WTC11 (cell line): Measurements from ENCODE around the gene METRN. TPM values are rescaled to one million over a fixed set of nuclear protein-coding genes. Genes with fewer than 3 reads are reported as not detected.

ENCODE experiments used
- ATAC-seq: fragments of 200-7000 bp; cut with Tn5 transposase; 2 replicates; pipeline ENCODE4 v1.10.0; 2021; ENCODE audit warnings: mild to moderate bottlenecking, moderate library complexity
- CTCF ChIA-PET: fragments of 300-600 bp; sonication (Branson Sonifier 250); formaldehyde crosslinking; loops from one replicate; lab custom pipeline; 2021; ENCODE audit warnings: antibody characterized with exemption; lab: Charles Lee
- POLR2A ChIA-PET: fragments of 350-600 bp; sonication (Branson Sonifier 250); formaldehyde crosslinking; loops from one replicate; lab custom pipeline; 2021; ENCODE audit warnings: antibody characterized with exemption; lab: Charles Lee
- DNase-seq: peaks from one replicate; pipeline ENCODE4 v3.0.0; 2021; ENCODE audit warnings: low spot score
- H3K27ac Mint-ChIP-seq: 2 replicates; pipeline ENCODE4 v1.8.0; 2021; ENCODE audit warnings: mixed read lengths
- H3K27me3 Mint-ChIP-seq: 2 replicates; pipeline ENCODE4 v1.8.0; 2021; ENCODE audit warnings: low read depth, mild to moderate bottlenecking, moderate library complexity, mixed read lengths
- H3K36me3 Mint-ChIP-seq: 2 replicates; pipeline ENCODE4 v1.8.0; 2021; ENCODE audit warnings: mixed read lengths
- H3K4me1 Mint-ChIP-seq: 2 replicates; pipeline ENCODE4 v1.8.0; 2022; ENCODE audit warnings: mixed read lengths
- H3K4me3 Mint-ChIP-seq: 2 replicates; pipeline ENCODE4 v1.8.0; 2021; ENCODE audit warnings: mild to moderate bottlenecking, moderate library complexity, mixed read lengths
- H3K9me3 Mint-ChIP-seq: 2 replicates; pipeline ENCODE4 v1.8.0; 2021; ENCODE audit warnings: mixed read lengths
- CBFB ChIP-seq: sonication (generic); formaldehyde crosslinking; IDR thresholded peaks from 2 replicates; pipeline ENCODE4 v1.8.1; 2022; ENCODE audit warnings: mild to moderate bottlenecking, low read depth, missing genetic modification reagents
- CREB1 ChIP-seq: sonication (generic); formaldehyde crosslinking; IDR thresholded peaks from 2 replicates; pipeline ENCODE4 v1.8.0; 2023; ENCODE audit warnings: mild to moderate bottlenecking, missing genetic modification reagents
- EMX1 ChIP-seq: fragments of 250-450 bp; sonication (Bioruptor Pico); IDR thresholded peaks from 2 replicates; pipeline ENCODE4 v1.8.0; 2021; ENCODE audit warnings: mild to moderate bottlenecking
- ESRRA ChIP-seq: sonication (generic); formaldehyde crosslinking; IDR thresholded peaks from 2 replicates; pipeline ENCODE4 v1.8.1; 2022; ENCODE audit warnings: mild to moderate bottlenecking, missing genetic modification reagents, borderline replicate concordance
- ETV6 ChIP-seq: sonication (generic); formaldehyde crosslinking; IDR thresholded peaks from 2 replicates; pipeline ENCODE4 v1.8.1; 2022; ENCODE audit warnings: mild to moderate bottlenecking, missing genetic modification reagents
- FOXP1 ChIP-seq: sonication (generic); formaldehyde crosslinking; IDR thresholded peaks from 2 replicates; pipeline ENCODE4 v1.8.0; 2022; ENCODE audit warnings: missing genetic modification reagents, mild to moderate bottlenecking, moderate library complexity, borderline replicate concordance
- GTF2I ChIP-seq: fragments of 250-450 bp; sonication (Bioruptor Pico); conservative IDR thresholded peaks from 2 replicates; pipeline ENCODE4 v1.4.0; 2021; ENCODE audit warnings: mild to moderate bottlenecking
- JAZF1 ChIP-seq: fragments of 250-450 bp; sonication (Bioruptor Pico); IDR thresholded peaks from 2 replicates; pipeline ENCODE4 v1.9.0; 2021; ENCODE audit warnings: moderate library complexity, mild to moderate bottlenecking, inconsistent platforms
- KAT7 ChIP-seq: sonication (generic); formaldehyde crosslinking; IDR thresholded peaks from 2 replicates; pipeline ENCODE4 v1.8.1; 2023; ENCODE audit warnings: missing genetic modification reagents, mild to moderate bottlenecking, borderline replicate concordance
- MYBL2 ChIP-seq: sonication (generic); formaldehyde crosslinking; IDR thresholded peaks from 2 replicates; pipeline ENCODE4 v1.8.1; 2023; ENCODE audit warnings: mild to moderate bottlenecking, moderate library complexity, missing genetic modification reagents
- NFATC4 ChIP-seq: fragments of 250-450 bp; sonication (Bioruptor Pico); IDR thresholded peaks from 2 replicates; pipeline ENCODE4 v1.9.0; 2021; ENCODE audit warnings: mild to moderate bottlenecking
- SMAD3 ChIP-seq: sonication (generic); formaldehyde crosslinking; IDR thresholded peaks from 2 replicates; pipeline ENCODE4 v1.8.0; 2022; ENCODE audit warnings: missing genetic modification reagents, mild to moderate bottlenecking, borderline replicate concordance
- SP1 ChIP-seq: sonication (generic); formaldehyde crosslinking; conservative IDR thresholded peaks from 2 replicates; pipeline ENCODE4 v1.8.1; 2022; ENCODE audit warnings: missing genetic modification reagents
- TCF7 ChIP-seq: sonication (generic); formaldehyde crosslinking; IDR thresholded peaks from 2 replicates; pipeline ENCODE4 v1.8.0; 2022; ENCODE audit warnings: mild to moderate bottlenecking, low read depth, missing genetic modification reagents, moderate library complexity
- TP53 ChIP-seq: sonication (generic); formaldehyde crosslinking; IDR thresholded peaks from 2 replicates; pipeline ENCODE4 v1.8.1; 2023; ENCODE audit warnings: mild to moderate bottlenecking, missing genetic modification reagents
- ZBTB21 ChIP-seq: sonication (generic); formaldehyde crosslinking; IDR thresholded peaks from 2 replicates; pipeline ENCODE4 v1.8.1; 2023; ENCODE audit warnings: mild to moderate bottlenecking, missing genetic modification reagents, borderline replicate concordance
- ZNF416 ChIP-seq: fragments of 250-450 bp; sonication (Bioruptor Pico); IDR thresholded peaks from 2 replicates; pipeline ENCODE4 v1.9.0; 2021; ENCODE audit warnings: mild to moderate bottlenecking, inconsistent platforms
- total RNA-seq: library from RNA; stranded (reverse); gene quantifications from 3 replicates; pipeline ENCODE4 v1.2.3, GENCODE V29; 2021
- TF ChIP-seq, protein P1 (sequence below): sonication (generic); formaldehyde crosslinking; IDR thresholded peaks from 2 replicates; pipeline ENCODE4 v1.8.1; 2023; ENCODE audit warnings: mild to moderate bottlenecking, missing genetic modification reagents, moderate library complexity
- TF ChIP-seq, protein P2 (sequence below): sonication (generic); formaldehyde crosslinking; IDR thresholded peaks from 2 replicates; pipeline ENCODE4 v1.8.1; 2023; ENCODE audit warnings: mild to moderate bottlenecking, missing genetic modification reagents, moderate library complexity
- TF ChIP-seq, protein P3 (sequence below): sonication (generic); formaldehyde crosslinking; IDR thresholded peaks from 2 replicates; pipeline ENCODE4 v1.8.1; 2022; ENCODE audit warnings: low read depth, mild to moderate bottlenecking, moderate library complexity, missing genetic modification reagents, borderline replicate concordance
- TF ChIP-seq, protein P4 (sequence below): fragments of 250-450 bp; sonication (Bioruptor Pico); conservative IDR thresholded peaks from 2 replicates; pipeline ENCODE4 v1.9.0; 2021; ENCODE audit warnings: mild to moderate bottlenecking
- TF ChIP-seq, protein P5 (sequence below): sonication (generic); formaldehyde crosslinking; IDR thresholded peaks from 2 replicates; pipeline ENCODE4 v1.8.1; 2023; ENCODE audit warnings: mild to moderate bottlenecking, moderate library complexity, missing genetic modification reagents
- TF ChIP-seq, protein P6 (sequence below): sonication (generic); formaldehyde crosslinking; IDR thresholded peaks from 2 replicates; pipeline ENCODE4 v1.8.0; 2022; ENCODE audit warnings: mild to moderate bottlenecking, missing genetic modification reagents
- TF ChIP-seq, protein P7 (sequence below): sonication (generic); formaldehyde crosslinking; IDR thresholded peaks from 2 replicates; pipeline ENCODE4 v1.8.0; 2022; ENCODE audit warnings: mild to moderate bottlenecking, missing genetic modification reagents
- TF ChIP-seq, protein P8 (sequence below): sonication (generic); formaldehyde crosslinking; IDR thresholded peaks from 2 replicates; pipeline ENCODE4 v1.8.0; 2022; ENCODE audit warnings: missing genetic modification reagents

Gene METRN
- total RNA-seq, 1 experiment from 2014 or later, result 30.9 TPM

DNA sequence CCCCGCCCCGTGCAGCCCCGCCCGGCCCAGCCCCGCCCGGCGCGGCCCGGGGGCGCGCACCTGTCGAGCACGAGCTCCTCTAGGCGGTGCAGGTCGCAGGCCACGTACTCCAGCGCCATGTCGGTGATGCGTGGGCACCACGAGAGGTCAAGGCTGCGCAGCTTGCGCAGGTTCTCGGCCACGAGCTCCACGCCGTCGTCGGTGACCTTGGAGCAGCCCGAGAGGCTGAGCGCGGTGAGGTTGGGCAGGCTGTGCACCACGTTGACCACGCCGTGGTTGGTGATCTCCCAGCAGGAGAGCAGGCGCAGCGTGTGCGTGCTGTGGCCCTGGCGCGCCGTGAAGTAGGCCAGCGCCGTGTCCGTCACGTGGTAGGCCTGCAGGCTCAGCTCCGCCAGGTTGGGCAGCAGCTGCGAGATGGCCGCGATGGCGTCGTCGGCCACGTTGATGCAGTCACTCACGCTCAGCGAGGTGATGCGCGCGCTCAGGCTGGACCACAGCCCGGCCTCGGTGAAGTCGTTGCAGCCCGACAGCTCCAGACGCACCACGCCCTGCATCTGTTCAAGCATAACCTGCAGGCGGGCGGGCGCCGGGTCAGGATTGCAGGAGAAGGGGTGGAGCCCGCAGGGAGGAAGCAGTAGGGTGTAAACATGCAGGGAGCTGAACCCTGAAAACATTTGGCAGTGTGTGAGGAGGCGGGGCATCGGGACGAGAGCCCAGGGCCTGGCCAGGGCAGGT, 19.4 kb upstream of the METRN start:
- Mint-ChIP-seq H3K9me3 (no peaks in the 10 kb centered on the region), H3K27me3 (peaks cover 80% of the 10 kb centered on the region), H3K27ac (no peak overlapping the region), H3K36me3 (no peaks in the 10 kb centered on the region), H3K4me3 (peak overlapping the region; percentile 74), H3K4me1 (peaks cover 4% of the 10 kb centered on the region; the same call in 1 of the 2 replicates)
- ATAC-seq (peak; percentile 18), DNase-seq (peak; percentile 68)
- CTCF ChIA-PET, result interaction anchor here (1.0 to 2.5 kb wide), 19 partner anchors 9 to 208 kb away, joined by 3 to 12 read pairs (median 5); partner anchors contain the start of genes CHTF18, CIAO3, JMJD8 and METRN
- POLR2A ChIA-PET, result interaction anchor here (1.0 to 2.0 kb wide), 6 partner anchors 9 to 93 kb away, joined by 3 to 6 read pairs (median 4); partner anchors contain the start of genes CHTF18, JMJD8, RPUSD1 and STUB1
- TF ChIP-seq, protein P1, sequence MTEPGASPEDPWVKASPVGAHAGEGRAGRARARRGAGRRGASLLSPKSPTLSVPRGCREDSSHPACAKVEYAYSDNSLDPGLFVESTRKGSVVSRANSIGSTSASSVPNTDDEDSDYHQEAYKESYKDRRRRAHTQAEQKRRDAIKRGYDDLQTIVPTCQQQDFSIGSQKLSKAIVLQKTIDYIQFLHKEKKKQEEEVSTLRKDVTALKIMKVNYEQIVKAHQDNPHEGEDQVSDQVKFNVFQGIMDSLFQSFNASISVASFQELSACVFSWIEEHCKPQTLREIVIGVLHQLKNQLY (CRISPR knock-in tag), result no peak
- TF ChIP-seq ETV6 (CRISPR knock-in tag) (peak; percentile 53; the same call in 1 of the 2 replicates), SP1 (CRISPR knock-in tag) (peak; percentile 60), JAZF1 (CRISPR knock-in tag) (no peak), KAT7 (CRISPR knock-in tag) (no peak), TP53 (CRISPR knock-in tag) (0 out of 2 replicates have a peak, but pooled peaks have one; percentile 60), ESRRA (CRISPR knock-in tag) (peak; percentile 71; the same call in 1 of the 2 replicates), EMX1 (no peak), CREB1 (0 out of 2 replicates have a peak, but pooled peaks have one; percentile 36), GTF2I (CRISPR knock-in tag) (no peak), FOXP1 (CRISPR knock-in tag) (peak; percentile 96), SMAD3 (CRISPR knock-in tag) (0 out of 2 replicates have a peak, but pooled peaks have one; percentile 46), ZBTB21 (CRISPR knock-in tag) (peak; percentile 89), TCF7 (CRISPR knock-in tag) (peak; percentile 36; the same call in 1 of the 2 replicates), MYBL2 (peak; percentile 86), ZNF416 (CRISPR knock-in tag) (no peak), NFATC4 (no peak), CBFB (CRISPR knock-in tag) (peak; percentile 74; the same call in 1 of the 2 replicates)
- TF ChIP-seq, protein P2, sequence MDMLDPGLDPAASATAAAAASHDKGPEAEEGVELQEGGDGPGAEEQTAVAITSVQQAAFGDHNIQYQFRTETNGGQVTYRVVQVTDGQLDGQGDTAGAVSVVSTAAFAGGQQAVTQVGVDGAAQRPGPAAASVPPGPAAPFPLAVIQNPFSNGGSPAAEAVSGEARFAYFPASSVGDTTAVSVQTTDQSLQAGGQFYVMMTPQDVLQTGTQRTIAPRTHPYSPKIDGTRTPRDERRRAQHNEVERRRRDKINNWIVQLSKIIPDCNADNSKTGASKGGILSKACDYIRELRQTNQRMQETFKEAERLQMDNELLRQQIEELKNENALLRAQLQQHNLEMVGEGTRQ (CRISPR knock-in tag), result peak; percentile 86
- TF ChIP-seq, protein P3, sequence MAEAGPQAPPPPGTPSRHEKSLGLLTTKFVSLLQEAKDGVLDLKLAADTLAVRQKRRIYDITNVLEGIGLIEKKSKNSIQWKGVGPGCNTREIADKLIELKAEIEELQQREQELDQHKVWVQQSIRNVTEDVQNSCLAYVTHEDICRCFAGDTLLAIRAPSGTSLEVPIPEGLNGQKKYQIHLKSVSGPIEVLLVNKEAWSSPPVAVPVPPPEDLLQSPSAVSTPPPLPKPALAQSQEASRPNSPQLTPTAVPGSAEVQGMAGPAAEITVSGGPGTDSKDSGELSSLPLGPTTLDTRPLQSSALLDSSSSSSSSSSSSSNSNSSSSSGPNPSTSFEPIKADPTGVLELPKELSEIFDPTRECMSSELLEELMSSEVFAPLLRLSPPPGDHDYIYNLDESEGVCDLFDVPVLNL (CRISPR knock-in tag), result peak; percentile 73; the same call in 1 of the 2 replicates
- TF ChIP-seq, protein P4, sequence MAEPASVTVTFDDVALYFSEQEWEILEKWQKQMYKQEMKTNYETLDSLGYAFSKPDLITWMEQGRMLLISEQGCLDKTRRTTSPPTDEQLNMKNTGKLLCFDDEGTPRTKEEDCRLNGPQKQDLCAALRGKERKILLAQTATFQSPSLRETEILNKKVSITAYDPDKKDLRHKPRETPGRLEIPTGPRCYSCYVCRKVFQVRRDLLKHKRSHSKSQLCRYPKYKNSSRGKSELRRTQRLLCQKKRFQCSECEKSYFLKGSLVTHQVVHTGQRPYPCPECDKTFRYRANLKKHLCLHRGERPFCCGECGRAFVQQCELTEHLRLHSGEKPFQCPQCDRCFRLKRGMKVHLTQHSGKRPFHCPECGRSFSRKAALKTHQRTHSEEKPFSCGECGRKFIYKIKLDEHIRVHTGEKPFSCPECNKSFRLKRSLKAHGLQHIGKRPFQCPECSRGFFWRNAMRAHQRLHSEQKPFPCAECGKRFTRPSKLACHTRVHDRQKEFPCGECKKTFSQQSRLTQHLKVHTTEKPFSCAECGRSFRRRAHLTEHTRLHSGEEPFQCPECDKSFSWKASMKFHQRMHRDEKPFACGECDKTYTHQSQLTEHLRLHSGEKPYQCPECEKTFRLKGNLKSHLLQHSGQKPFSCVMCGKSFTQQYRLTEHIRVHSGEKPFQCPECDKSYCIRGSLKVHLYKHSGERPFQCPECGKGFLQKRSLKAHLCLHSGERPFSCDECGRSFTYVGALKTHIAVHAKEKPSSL, result no peak
- TF ChIP-seq, protein P5, sequence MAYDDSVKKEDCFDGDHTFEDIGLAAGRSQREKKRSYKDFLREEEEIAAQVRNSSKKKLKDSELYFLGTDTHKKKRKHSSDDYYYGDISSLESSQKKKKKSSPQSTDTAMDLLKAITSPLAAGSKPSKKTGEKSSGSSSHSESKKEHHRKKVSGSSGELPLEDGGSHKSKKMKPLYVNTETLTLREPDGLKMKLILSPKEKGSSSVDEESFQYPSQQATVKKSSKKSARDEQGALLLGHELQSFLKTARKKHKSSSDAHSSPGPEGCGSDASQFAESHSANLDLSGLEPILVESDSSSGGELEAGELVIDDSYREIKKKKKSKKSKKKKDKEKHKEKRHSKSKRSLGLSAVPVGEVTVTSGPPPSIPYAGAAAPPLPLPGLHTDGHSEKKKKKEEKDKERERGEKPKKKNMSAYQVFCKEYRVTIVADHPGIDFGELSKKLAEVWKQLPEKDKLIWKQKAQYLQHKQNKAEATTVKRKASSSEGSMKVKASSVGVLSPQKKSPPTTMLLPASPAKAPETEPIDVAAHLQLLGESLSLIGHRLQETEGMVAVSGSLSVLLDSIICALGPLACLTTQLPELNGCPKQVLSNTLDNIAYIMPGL (CRISPR knock-in tag), result no peak
- TF ChIP-seq, protein P6, sequence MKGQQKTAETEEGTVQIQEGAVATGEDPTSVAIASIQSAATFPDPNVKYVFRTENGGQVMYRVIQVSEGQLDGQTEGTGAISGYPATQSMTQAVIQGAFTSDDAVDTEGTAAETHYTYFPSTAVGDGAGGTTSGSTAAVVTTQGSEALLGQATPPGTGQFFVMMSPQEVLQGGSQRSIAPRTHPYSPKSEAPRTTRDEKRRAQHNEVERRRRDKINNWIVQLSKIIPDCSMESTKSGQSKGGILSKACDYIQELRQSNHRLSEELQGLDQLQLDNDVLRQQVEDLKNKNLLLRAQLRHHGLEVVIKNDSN (CRISPR knock-in tag), result peak; percentile 68
- TF ChIP-seq, protein P7, sequence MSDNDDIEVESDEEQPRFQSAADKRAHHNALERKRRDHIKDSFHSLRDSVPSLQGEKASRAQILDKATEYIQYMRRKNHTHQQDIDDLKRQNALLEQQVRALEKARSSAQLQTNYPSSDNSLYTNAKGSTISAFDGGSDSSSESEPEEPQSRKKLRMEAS (CRISPR knock-in tag), result peak; percentile 95
- TF ChIP-seq, protein P8, sequence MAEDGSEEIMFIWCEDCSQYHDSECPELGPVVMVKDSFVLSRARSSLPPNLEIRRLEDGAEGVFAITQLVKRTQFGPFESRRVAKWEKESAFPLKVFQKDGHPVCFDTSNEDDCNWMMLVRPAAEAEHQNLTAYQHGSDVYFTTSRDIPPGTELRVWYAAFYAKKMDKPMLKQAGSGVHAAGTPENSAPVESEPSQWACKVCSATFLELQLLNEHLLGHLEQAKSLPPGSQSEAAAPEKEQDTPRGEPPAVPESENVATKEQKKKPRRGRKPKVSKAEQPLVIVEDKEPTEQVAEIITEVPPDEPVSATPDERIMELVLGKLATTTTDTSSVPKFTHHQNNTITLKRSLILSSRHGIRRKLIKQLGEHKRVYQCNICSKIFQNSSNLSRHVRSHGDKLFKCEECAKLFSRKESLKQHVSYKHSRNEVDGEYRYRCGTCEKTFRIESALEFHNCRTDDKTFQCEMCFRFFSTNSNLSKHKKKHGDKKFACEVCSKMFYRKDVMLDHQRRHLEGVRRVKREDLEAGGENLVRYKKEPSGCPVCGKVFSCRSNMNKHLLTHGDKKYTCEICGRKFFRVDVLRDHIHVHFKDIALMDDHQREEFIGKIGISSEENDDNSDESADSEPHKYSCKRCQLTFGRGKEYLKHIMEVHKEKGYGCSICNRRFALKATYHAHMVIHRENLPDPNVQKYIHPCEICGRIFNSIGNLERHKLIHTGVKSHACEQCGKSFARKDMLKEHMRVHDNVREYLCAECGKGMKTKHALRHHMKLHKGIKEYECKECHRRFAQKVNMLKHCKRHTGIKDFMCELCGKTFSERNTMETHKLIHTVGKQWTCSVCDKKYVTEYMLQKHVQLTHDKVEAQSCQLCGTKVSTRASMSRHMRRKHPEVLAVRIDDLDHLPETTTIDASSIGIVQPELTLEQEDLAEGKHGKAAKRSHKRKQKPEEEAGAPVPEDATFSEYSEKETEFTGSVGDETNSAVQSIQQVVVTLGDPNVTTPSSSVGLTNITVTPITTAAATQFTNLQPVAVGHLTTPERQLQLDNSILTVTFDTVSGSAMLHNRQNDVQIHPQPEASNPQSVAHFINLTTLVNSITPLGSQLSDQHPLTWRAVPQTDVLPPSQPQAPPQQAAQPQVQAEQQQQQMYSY (CRISPR knock-in tag), result peak; percentile 56; the same call in 1 of the 2 replicates
